ENCODE data around the gene HCST.

Gene HCST

GRCh38 chr19:35869327-35870123 lies 32.8 kb upstream of the HCST start (continued):
- TF ChIP-seq ZFP3 (tag by site-specific recombination; IDR thresholded peaks at IDR 0.05; ENCODE audit: low read depth) (no peak), ATF2 (tag by site-specific recombination; IDR thresholded peaks at IDR 0.05; ENCODE audit: low read depth) (no peak), ZNF140 (tag by site-specific recombination; IDR thresholded peaks at IDR 0.05) (no peak), ZBTB21 (tag by site-specific recombination; IDR thresholded peaks at IDR 0.05) (0 out of 2 replicates have a peak, but pooled peaks have one; percentile 10), ZBTB8A (tag by site-specific recombination; IDR thresholded peaks at IDR 0.05) (peak; percentile 43; the same call in 1 of the 2 replicates), ZNF280C (tag by site-specific recombination; IDR thresholded peaks at IDR 0.05) (no peak), ZNF624 (tag by site-specific recombination; IDR thresholded peaks at IDR 0.05) (no peak), ZNF596 (tag by site-specific recombination; IDR thresholded peaks at IDR 0.05) (no peak), ZNF48 (tag by site-specific recombination; IDR thresholded peaks at IDR 0.05) (no peak), ZNF24 (tag by site-specific recombination; IDR thresholded peaks at IDR 0.05) (peak; percentile 82), WT1 (tag by site-specific recombination; IDR thresholded peaks at IDR 0.05) (no peak), ZXDB (tag by site-specific recombination; IDR thresholded peaks at IDR 0.05) (peak; percentile 80), ZNF239 (tag by site-specific recombination; IDR thresholded peaks at IDR 0.05) (no peak), BCL11B (tag by site-specific recombination; IDR thresholded peaks at IDR 0.05; ENCODE audit: low read depth) (no peak; the same call in 1 of the 2 replicates), ZNF837 (tag by site-specific recombination; IDR thresholded peaks at IDR 0.05) (no peak; the same call in 1 of the 2 replicates), ZEB2 (tag by site-specific recombination; IDR thresholded peaks at IDR 0.05) (peak; percentile 93), ZNF768 (tag by site-specific recombination; IDR thresholded peaks at IDR 0.05) (no peak), ZNF555 (tag by site-specific recombination; conservative IDR thresholded peaks at IDR 0.05) (no peak), ZNF747 (tag by site-specific recombination; IDR thresholded peaks at IDR 0.05) (no peak), ZNF354C (tag by site-specific recombination; IDR thresholded peaks at IDR 0.05; ENCODE audit: borderline replicate concordance, low read depth) (no peak), ZNF529 (tag by site-specific recombination; IDR thresholded peaks at IDR 0.05; ENCODE audit: insufficient replicate concordance) (no peak), ZNF341 (tag by site-specific recombination; IDR thresholded peaks at IDR 0.05; ENCODE audit: low read depth) (peak; percentile 54)
- TF ChIP-seq, protein P1, sequence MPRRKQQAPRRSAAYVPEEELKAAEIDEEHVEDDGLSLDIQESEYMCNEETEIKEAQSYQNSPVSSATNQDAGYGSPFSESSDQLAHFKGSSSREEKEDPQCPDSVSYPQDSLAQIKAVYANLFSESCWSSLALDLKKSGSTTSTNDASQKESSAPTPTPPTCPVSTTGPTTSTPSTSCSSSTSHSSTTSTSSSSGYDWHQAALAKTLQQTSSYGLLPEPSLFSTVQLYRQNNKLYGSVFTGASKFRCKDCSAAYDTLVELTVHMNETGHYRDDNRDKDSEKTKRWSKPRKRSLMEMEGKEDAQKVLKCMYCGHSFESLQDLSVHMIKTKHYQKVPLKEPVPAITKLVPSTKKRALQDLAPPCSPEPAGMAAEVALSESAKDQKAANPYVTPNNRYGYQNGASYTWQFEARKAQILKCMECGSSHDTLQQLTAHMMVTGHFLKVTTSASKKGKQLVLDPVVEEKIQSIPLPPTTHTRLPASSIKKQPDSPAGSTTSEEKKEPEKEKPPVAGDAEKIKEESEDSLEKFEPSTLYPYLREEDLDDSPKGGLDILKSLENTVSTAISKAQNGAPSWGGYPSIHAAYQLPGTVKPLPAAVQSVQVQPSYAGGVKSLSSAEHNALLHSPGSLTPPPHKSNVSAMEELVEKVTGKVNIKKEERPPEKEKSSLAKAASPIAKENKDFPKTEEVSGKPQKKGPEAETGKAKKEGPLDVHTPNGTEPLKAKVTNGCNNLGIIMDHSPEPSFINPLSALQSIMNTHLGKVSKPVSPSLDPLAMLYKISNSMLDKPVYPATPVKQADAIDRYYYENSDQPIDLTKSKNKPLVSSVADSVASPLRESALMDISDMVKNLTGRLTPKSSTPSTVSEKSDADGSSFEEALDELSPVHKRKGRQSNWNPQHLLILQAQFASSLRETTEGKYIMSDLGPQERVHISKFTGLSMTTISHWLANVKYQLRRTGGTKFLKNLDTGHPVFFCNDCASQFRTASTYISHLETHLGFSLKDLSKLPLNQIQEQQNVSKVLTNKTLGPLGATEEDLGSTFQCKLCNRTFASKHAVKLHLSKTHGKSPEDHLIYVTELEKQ (tag by site-specific recombination; IDR thresholded peaks at IDR 0.05; ENCODE audit: borderline replicate concordance), result no peak
- TF ChIP-seq, protein P2, sequence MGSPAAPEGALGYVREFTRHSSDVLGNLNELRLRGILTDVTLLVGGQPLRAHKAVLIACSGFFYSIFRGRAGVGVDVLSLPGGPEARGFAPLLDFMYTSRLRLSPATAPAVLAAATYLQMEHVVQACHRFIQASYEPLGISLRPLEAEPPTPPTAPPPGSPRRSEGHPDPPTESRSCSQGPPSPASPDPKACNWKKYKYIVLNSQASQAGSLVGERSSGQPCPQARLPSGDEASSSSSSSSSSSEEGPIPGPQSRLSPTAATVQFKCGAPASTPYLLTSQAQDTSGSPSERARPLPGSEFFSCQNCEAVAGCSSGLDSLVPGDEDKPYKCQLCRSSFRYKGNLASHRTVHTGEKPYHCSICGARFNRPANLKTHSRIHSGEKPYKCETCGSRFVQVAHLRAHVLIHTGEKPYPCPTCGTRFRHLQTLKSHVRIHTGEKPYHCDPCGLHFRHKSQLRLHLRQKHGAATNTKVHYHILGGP (tag by site-specific recombination; IDR thresholded peaks at IDR 0.05), result no peak
- TF ChIP-seq, protein P3, sequence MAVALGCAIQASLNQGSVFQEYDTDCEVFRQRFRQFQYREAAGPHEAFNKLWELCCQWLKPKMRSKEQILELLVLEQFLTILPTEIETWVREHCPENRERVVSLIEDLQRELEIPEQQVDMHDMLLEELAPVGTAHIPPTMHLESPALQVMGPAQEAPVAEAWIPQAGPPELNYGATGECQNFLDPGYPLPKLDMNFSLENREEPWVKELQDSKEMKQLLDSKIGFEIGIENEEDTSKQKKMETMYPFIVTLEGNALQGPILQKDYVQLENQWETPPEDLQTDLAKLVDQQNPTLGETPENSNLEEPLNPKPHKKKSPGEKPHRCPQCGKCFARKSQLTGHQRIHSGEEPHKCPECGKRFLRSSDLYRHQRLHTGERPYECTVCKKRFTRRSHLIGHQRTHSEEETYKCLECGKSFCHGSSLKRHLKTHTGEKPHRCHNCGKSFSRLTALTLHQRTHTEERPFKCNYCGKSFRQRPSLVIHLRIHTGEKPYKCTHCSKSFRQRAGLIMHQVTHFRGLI (tag by site-specific recombination; IDR thresholded peaks at IDR 0.05), result no peak
- TF ChIP-seq, protein P4, sequence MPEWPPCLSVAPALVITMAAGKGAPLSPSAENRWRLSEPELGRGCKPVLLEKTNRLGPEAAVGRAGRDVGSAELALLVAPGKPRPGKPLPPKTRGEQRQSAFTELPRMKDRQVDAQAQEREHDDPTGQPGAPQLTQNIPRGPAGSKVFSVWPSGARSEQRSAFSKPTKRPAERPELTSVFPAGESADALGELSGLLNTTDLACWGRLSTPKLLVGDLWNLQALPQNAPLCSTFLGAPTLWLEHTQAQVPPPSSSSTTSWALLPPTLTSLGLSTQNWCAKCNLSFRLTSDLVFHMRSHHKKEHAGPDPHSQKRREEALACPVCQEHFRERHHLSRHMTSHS (tag by site-specific recombination; IDR thresholded peaks at IDR 0.05), result no peak
- TF ChIP-seq, protein P5, sequence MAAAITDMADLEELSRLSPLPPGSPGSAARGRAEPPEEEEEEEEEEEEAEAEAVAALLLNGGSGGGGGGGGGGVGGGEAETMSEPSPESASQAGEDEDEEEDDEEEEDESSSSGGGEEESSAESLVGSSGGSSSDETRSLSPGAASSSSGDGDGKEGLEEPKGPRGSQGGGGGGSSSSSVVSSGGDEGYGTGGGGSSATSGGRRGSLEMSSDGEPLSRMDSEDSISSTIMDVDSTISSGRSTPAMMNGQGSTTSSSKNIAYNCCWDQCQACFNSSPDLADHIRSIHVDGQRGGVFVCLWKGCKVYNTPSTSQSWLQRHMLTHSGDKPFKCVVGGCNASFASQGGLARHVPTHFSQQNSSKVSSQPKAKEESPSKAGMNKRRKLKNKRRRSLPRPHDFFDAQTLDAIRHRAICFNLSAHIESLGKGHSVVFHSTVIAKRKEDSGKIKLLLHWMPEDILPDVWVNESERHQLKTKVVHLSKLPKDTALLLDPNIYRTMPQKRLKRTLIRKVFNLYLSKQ (tag by site-specific recombination; IDR thresholded peaks at IDR 0.05; ENCODE audit: borderline replicate concordance), result no peak

Data from HEK293 (cell line).